GM23338 (cell line): ENCODE results near the gene TUBA4B. TPM values are rescaled to one million over a fixed set of nuclear protein-coding genes. Genes with fewer than 3 reads are reported as not detected.

Experiments used
- ATAC-seq: fragments of 200-7000 bp; cut with Tn5 transposase; 3 replicates; pipeline ENCODE4 v1.9.1; 2020
- DNase-seq: peaks from one replicate; pipeline ENCODE4 v3.0.0-alpha.2; 2015; ENCODE audit warnings: low spot score
- H2AFZ ChIP-seq: fragments of 200-600 bp; sonication (generic); 2 replicates; pipeline ENCODE4 v1.8.0; 2016; ENCODE audit warnings: antibody characterized with exemption, mild to moderate bottlenecking, moderate library complexity
- H3F3A ChIP-seq: fragments of 200-600 bp; sonication (generic); replicated peaks from 2 replicates; pipeline ENCODE4 v1.8.0; 2017; ENCODE audit warnings: antibody characterized with exemption, mixed run types, low read depth
- H3K27ac ChIP-seq: fragments of 200-600 bp; sonication (generic); 2 replicates; pipeline ENCODE4 v1.6.1; 2016; ENCODE audit warnings: low read depth
- H3K27me3 ChIP-seq: fragments of 200-600 bp; sonication (generic); 2 replicates; pipeline ENCODE4 v1.8.0; 2016; ENCODE audit warnings: mild to moderate bottlenecking, mixed run types, moderate library complexity; ENCODE audit not compliant: insufficient read depth
- H3K36me3 ChIP-seq: fragments of 200-600 bp; sonication (generic); 2 replicates; pipeline ENCODE4 v1.8.0; 2016; ENCODE audit warnings: mild to moderate bottlenecking; ENCODE audit not compliant: insufficient read depth
- H3K4me1 ChIP-seq: fragments of 200-600 bp; sonication (generic); 2 replicates; pipeline ENCODE4 v1.8.0; 2016; ENCODE audit warnings: mild to moderate bottlenecking, moderate library complexity; ENCODE audit not compliant: insufficient read depth
- H3K4me2 ChIP-seq: fragments of 200-600 bp; sonication (generic); 2 replicates; pipeline ENCODE4 v1.7.1; 2017; ENCODE audit warnings: mixed run types
- H3K4me3 ChIP-seq: fragments of 200-600 bp; sonication (generic); 2 replicates; pipeline ENCODE4 v1.6.1; 2016; ENCODE audit warnings: mixed run types
- H3K79me2 ChIP-seq: fragments of 200-600 bp; sonication (generic); replicated peaks from 2 replicates; pipeline ENCODE4 v1.8.0; 2017; ENCODE audit warnings: mild to moderate bottlenecking; ENCODE audit not compliant: insufficient read depth
- H3K9me2 ChIP-seq: fragments of 200-600 bp; sonication (generic); 2 replicates; pipeline ENCODE4 v1.8.0; 2017; ENCODE audit not compliant: insufficient read depth
- H4K20me1 ChIP-seq: fragments of 200-600 bp; sonication (generic); replicated peaks from 2 replicates; pipeline ENCODE4 v1.8.0; 2017; ENCODE audit warnings: mild to moderate bottlenecking; ENCODE audit not compliant: insufficient read depth
- H3K27ac Mint-ChIP-seq: 2 replicates; pipeline ENCODE4 v1.8.0; 2020; ENCODE audit warnings: inconsistent platforms, mild to moderate bottlenecking, moderate library complexity, mixed read lengths
- H3K27me3 Mint-ChIP-seq: 3 replicates; pipeline ENCODE4 v1.8.0; 2022; ENCODE audit warnings: low read depth, mild to moderate bottlenecking, moderate library complexity, mixed read lengths, inconsistent platforms; ENCODE audit not compliant: insufficient read depth, poor library complexity
- H3K36me3 Mint-ChIP-seq: 3 replicates; pipeline ENCODE4 v1.8.0; 2021; ENCODE audit warnings: low read depth, mild to moderate bottlenecking, inconsistent platforms, moderate library complexity, mixed read lengths
- H3K4me1 Mint-ChIP-seq: 3 replicates; pipeline ENCODE4 v1.8.0; 2020; ENCODE audit warnings: mild to moderate bottlenecking, inconsistent platforms, mixed read lengths
- H3K4me3 Mint-ChIP-seq: 3 replicates; pipeline ENCODE4 v1.8.0; 2021; ENCODE audit warnings: moderate library complexity, mild to moderate bottlenecking, inconsistent platforms, mixed read lengths
- H3K9me3 Mint-ChIP-seq: 3 replicates; pipeline ENCODE4 v1.8.0; 2020; ENCODE audit warnings: moderate library complexity, mild to moderate bottlenecking, inconsistent platforms, mixed read lengths
- CREB1 ChIP-seq: fragments of 250-450 bp; sonication (Bioruptor Pico); IDR thresholded peaks from 2 replicates; pipeline ENCODE4 v1.5.0; 2020; ENCODE audit warnings: low read depth, mild to moderate bottlenecking, moderate library complexity
- CTCF ChIP-seq, 2 experiments: fragments of 200-600 bp in 1 of 2; sonication (generic) in 1 of 2; conservative IDR thresholded peaks; 2 replicates each; pipeline versions ENCODE4 v1.5.1 to v1.6.1; 2016 to 2017; ENCODE audit warnings: antibody characterized with exemption in 2 of 2, low read depth in 2 of 2, mild to moderate bottlenecking in 2 of 2, moderate library complexity in 1 of 2
- ETS1 ChIP-seq: IDR thresholded peaks from 2 replicates; pipeline ENCODE4 v1.6.1; 2016; ENCODE audit warnings: antibody characterized with exemption
- EZH2 ChIP-seq: fragments of 200-600 bp; sonication (generic); IDR thresholded peaks from one replicate; pipeline ENCODE4 v1.8.0; 2017; ENCODE audit warnings: antibody characterized with exemption, mild to moderate bottlenecking, low read depth; ENCODE audit not compliant: unreplicated experiment
- EZH2phosphoT487 ChIP-seq: fragments of 200-600 bp; sonication (generic); IDR thresholded peaks from one replicate; pipeline ENCODE4 v1.8.1; 2018; ENCODE audit warnings: antibody characterized with exemption; ENCODE audit not compliant: unreplicated experiment
- JUNB ChIP-seq: IDR thresholded peaks from one replicate; pipeline ENCODE4 v1.6.1; 2016; ENCODE audit warnings: antibody characterized with exemption; ENCODE audit not compliant: unreplicated experiment
- NANOG ChIP-seq: IDR thresholded peaks from 2 replicates; pipeline ENCODE4 v1.6.1; 2016; ENCODE audit warnings: antibody characterized with exemption, borderline replicate concordance
- POLR2AphosphoS5 ChIP-seq: IDR thresholded peaks from 2 replicates; pipeline ENCODE4 v1.6.1; 2016; ENCODE audit warnings: antibody characterized with exemption, low read depth
- STAT1 ChIP-seq: IDR thresholded peaks from one replicate; pipeline ENCODE4 v1.6.1; 2016; ENCODE audit warnings: antibody characterized with exemption; ENCODE audit not compliant: unreplicated experiment
- ZNF114 ChIP-seq: fragments of 250-450 bp; sonication (Bioruptor Pico); IDR thresholded peaks from 2 replicates; pipeline ENCODE4 v1.5.0; 2020; ENCODE audit warnings: mild to moderate bottlenecking, moderate library complexity
- ZNF331 ChIP-seq: fragments of 250-450 bp; sonication (Bioruptor Pico); IDR thresholded peaks from 2 replicates; pipeline ENCODE4 v1.5.0; 2020; ENCODE audit warnings: low read depth, mild to moderate bottlenecking, moderate library complexity
- ZNF462 ChIP-seq: fragments of 250-450 bp; sonication (Bioruptor Pico); IDR thresholded peaks from 2 replicates; pipeline ENCODE4 v1.5.0; 2020; ENCODE audit warnings: mild to moderate bottlenecking, moderate library complexity
- polyA plus RNA-seq: library from polyadenylated mRNA; unstranded; fragments of >200 nt; fragmentation: Nextera tagmentation; extraction: Ambion mirVana; gene quantifications from 2 replicates; pipeline ENCODE4 v1.2.1, GENCODE V29; 2016
- total RNA-seq: library from RNA; depleted of rRNA; stranded (reverse); fragments of >200 nt; shearing (Covaris generic); gene quantifications from 2 replicates; pipeline ENCODE4 v1.2.3, GENCODE V29; 2014
- TF ChIP-seq, protein P1 (sequence below): IDR thresholded peaks from one replicate; pipeline ENCODE4 v1.6.1; 2018; ENCODE audit warnings: antibody characterized with exemption; ENCODE audit not compliant: unreplicated experiment

The TUBA4B gene
- total and polyA plus RNA-seq, 2 experiments from 2014 or later, result 0.14 TPM; not detected in 1

- Histone ChIP-seq H3K4me2 (no peak overlapping the region), H3K79me2 (no peaks in the 10 kb centered on the region), H3K36me3 (no peaks in the 10 kb centered on the region), H3F3A (no peaks in the 10 kb centered on the region), H3K27me3 (no peaks in the 10 kb centered on the region), H3K4me3 (no peak overlapping the region), H4K20me1 (no peaks in the 10 kb centered on the region), H3K9me2 (no peaks in the 10 kb centered on the region), H3K4me1 (peaks cover 17% of the 10 kb centered on the region), H3K27ac (no peak overlapping the region), H2AFZ (no peak overlapping the region)
- TF ChIP-seq STAT1, result no peak
- no peak for TF ChIP-seq NANOG
- TF ChIP-seq CREB1 (CRISPR knock-in tag), result no peak
- TF ChIP-seq EZH2, result no peak
- TF ChIP-seq EZH2phosphoT487, result no peak
- TF ChIP-seq CTCF (conservative IDR thresholded peaks at IDR 0.05; ENCODE audit: low read depth in 2 of 2), result no peak
- no peak for TF ChIP-seq JUNB
- TF ChIP-seq ZNF331 (CRISPR knock-in tag), result no peak
- TF ChIP-seq, protein P1, sequence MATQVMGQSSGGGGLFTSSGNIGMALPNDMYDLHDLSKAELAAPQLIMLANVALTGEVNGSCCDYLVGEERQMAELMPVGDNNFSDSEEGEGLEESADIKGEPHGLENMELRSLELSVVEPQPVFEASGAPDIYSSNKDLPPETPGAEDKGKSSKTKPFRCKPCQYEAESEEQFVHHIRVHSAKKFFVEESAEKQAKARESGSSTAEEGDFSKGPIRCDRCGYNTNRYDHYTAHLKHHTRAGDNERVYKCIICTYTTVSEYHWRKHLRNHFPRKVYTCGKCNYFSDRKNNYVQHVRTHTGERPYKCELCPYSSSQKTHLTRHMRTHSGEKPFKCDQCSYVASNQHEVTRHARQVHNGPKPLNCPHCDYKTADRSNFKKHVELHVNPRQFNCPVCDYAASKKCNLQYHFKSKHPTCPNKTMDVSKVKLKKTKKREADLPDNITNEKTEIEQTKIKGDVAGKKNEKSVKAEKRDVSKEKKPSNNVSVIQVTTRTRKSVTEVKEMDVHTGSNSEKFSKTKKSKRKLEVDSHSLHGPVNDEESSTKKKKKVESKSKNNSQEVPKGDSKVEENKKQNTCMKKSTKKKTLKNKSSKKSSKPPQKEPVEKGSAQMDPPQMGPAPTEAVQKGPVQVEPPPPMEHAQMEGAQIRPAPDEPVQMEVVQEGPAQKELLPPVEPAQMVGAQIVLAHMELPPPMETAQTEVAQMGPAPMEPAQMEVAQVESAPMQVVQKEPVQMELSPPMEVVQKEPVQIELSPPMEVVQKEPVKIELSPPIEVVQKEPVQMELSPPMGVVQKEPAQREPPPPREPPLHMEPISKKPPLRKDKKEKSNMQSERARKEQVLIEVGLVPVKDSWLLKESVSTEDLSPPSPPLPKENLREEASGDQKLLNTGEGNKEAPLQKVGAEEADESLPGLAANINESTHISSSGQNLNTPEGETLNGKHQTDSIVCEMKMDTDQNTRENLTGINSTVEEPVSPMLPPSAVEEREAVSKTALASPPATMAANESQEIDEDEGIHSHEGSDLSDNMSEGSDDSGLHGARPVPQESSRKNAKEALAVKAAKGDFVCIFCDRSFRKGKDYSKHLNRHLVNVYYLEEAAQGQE, result no peak
- TF ChIP-seq ZNF462 (CRISPR knock-in tag), result no peak
- TF ChIP-seq ETS1, result no peak
- no peak for TF ChIP-seq POLR2AphosphoS5
- no peak for TF ChIP-seq ZNF114 (CRISPR knock-in tag)
- DNase-seq, result no peak
- no peak for ATAC-seq
- Mint-ChIP-seq H3K27ac (no peak overlapping the region), H3K9me3 (no peaks in the 10 kb centered on the region), H3K4me3 (no peak overlapping the region), H3K4me1 (peaks cover 18% of the 10 kb centered on the region), H3K27me3 (peaks cover 19% of the 10 kb centered on the region), H3K36me3 (no peaks in the 10 kb centered on the region)
Observed at GRCh38 chr2:219272356-219272755, 19.3 kb downstream of the TUBA4B start.
